WTC11 (cell line): ENCODE data around the gene PYCR2. TPM values are rescaled to one million over a fixed set of nuclear protein-coding genes. Genes with fewer than 3 reads are reported as not detected.

Experiments used
- ATAC-seq: fragments of 200-7000 bp; cut with Tn5 transposase; 2 replicates; pipeline ENCODE4 v1.10.0; 2021; ENCODE audit warnings: mild to moderate bottlenecking, moderate library complexity
- CTCF ChIA-PET: fragments of 300-600 bp; sonication (Branson Sonifier 250); formaldehyde crosslinking; loops from one replicate; lab custom pipeline; 2021; ENCODE audit warnings: antibody characterized with exemption; lab: Charles Lee
- POLR2A ChIA-PET: fragments of 350-600 bp; sonication (Branson Sonifier 250); formaldehyde crosslinking; loops from one replicate; lab custom pipeline; 2021; ENCODE audit warnings: antibody characterized with exemption; lab: Charles Lee
- DNase-seq: peaks from one replicate; pipeline ENCODE4 v3.0.0; 2021; ENCODE audit warnings: low spot score
- H3K27ac Mint-ChIP-seq: 2 replicates; pipeline ENCODE4 v1.8.0; 2021; ENCODE audit warnings: mixed read lengths
- H3K27me3 Mint-ChIP-seq: 2 replicates; pipeline ENCODE4 v1.8.0; 2021; ENCODE audit warnings: low read depth, mild to moderate bottlenecking, moderate library complexity, mixed read lengths
- H3K36me3 Mint-ChIP-seq: 2 replicates; pipeline ENCODE4 v1.8.0; 2021; ENCODE audit warnings: mixed read lengths
- H3K4me1 Mint-ChIP-seq: 2 replicates; pipeline ENCODE4 v1.8.0; 2022; ENCODE audit warnings: mixed read lengths
- H3K4me3 Mint-ChIP-seq: 2 replicates; pipeline ENCODE4 v1.8.0; 2021; ENCODE audit warnings: mild to moderate bottlenecking, moderate library complexity, mixed read lengths
- H3K9me3 Mint-ChIP-seq: 2 replicates; pipeline ENCODE4 v1.8.0; 2021; ENCODE audit warnings: mixed read lengths
- AR ChIP-seq: fragments of 250-450 bp; sonication (Bioruptor Pico); IDR thresholded peaks from 2 replicates; pipeline ENCODE4 v1.9.0; 2021; ENCODE audit warnings: mild to moderate bottlenecking
- ATF6 ChIP-seq: sonication (generic); formaldehyde crosslinking; IDR thresholded peaks from 2 replicates; pipeline ENCODE4 v1.8.1; 2023; ENCODE audit warnings: mild to moderate bottlenecking, missing genetic modification reagents
- ERG ChIP-seq: fragments of 250-450 bp; sonication (Bioruptor Pico); IDR thresholded peaks from 2 replicates; pipeline ENCODE4 v1.8.0; 2021; ENCODE audit warnings: mild to moderate bottlenecking
- IRF1 ChIP-seq: sonication (generic); formaldehyde crosslinking; IDR thresholded peaks from 2 replicates; pipeline ENCODE4 v1.8.0; 2023; ENCODE audit warnings: missing genetic modification reagents
- MXD4 ChIP-seq: fragments of 250-450 bp; sonication (Bioruptor Pico); IDR thresholded peaks from 2 replicates; pipeline ENCODE4 v1.8.0; 2021; ENCODE audit warnings: mild to moderate bottlenecking, moderate library complexity, borderline replicate concordance
- NFATC4 ChIP-seq: fragments of 250-450 bp; sonication (Bioruptor Pico); IDR thresholded peaks from 2 replicates; pipeline ENCODE4 v1.9.0; 2021; ENCODE audit warnings: mild to moderate bottlenecking
- NFE2L1 ChIP-seq: sonication (generic); formaldehyde crosslinking; IDR thresholded peaks from 2 replicates; pipeline ENCODE4 v1.8.1; 2023; ENCODE audit warnings: missing genetic modification reagents
- NR1H2 ChIP-seq: sonication (generic); formaldehyde crosslinking; IDR thresholded peaks from 2 replicates; pipeline ENCODE4 v1.9.0; 2021; ENCODE audit warnings: mild to moderate bottlenecking, moderate library complexity, missing genetic modification reagents
- NR3C1 ChIP-seq: sonication (generic); formaldehyde crosslinking; conservative IDR thresholded peaks from 2 replicates; pipeline ENCODE4 v1.8.1; 2023; ENCODE audit warnings: low read depth, mild to moderate bottlenecking, missing genetic modification reagents
- SMAD3 ChIP-seq: sonication (generic); formaldehyde crosslinking; IDR thresholded peaks from 2 replicates; pipeline ENCODE4 v1.8.0; 2022; ENCODE audit warnings: missing genetic modification reagents, mild to moderate bottlenecking, borderline replicate concordance
- ZBTB21 ChIP-seq: sonication (generic); formaldehyde crosslinking; IDR thresholded peaks from 2 replicates; pipeline ENCODE4 v1.8.1; 2023; ENCODE audit warnings: mild to moderate bottlenecking, missing genetic modification reagents, borderline replicate concordance
- ZNF281 ChIP-seq: sonication (generic); formaldehyde crosslinking; IDR thresholded peaks from 2 replicates; pipeline ENCODE4 v1.8.0; 2023; ENCODE audit warnings: mild to moderate bottlenecking, missing genetic modification reagents
- ZNF416 ChIP-seq: fragments of 250-450 bp; sonication (Bioruptor Pico); IDR thresholded peaks from 2 replicates; pipeline ENCODE4 v1.9.0; 2021; ENCODE audit warnings: mild to moderate bottlenecking, inconsistent platforms
- ZNF425 ChIP-seq: fragments of 250-450 bp; sonication (Bioruptor Pico); conservative IDR thresholded peaks from 2 replicates; pipeline ENCODE4 v1.9.0; 2021; ENCODE audit warnings: mild to moderate bottlenecking
- ZNF671 ChIP-seq: fragments of 250-450 bp; sonication (Bioruptor Pico); IDR thresholded peaks from 2 replicates; pipeline ENCODE4 v1.8.0; 2021; ENCODE audit warnings: mild to moderate bottlenecking
- total RNA-seq: library from RNA; stranded (reverse); gene quantifications from 3 replicates; pipeline ENCODE4 v1.2.3, GENCODE V29; 2021

Gene PYCR2
- total RNA-seq, 1 experiment from 2014 or later: 86.0 TPM

GRCh38 chr1:225933072-225933471, 9.0 kb upstream of the PYCR2 start:
- ATAC-seq (no peak), DNase-seq (no peak)
- POLR2A ChIA-PET: no interaction called here
- no peaks in the 10 kb centered on the region for H3K36me3 Mint-ChIP-seq
- no peaks in the 10 kb centered on the region for H3K27me3 Mint-ChIP-seq
- no peaks in the 10 kb centered on the region for H3K9me3 Mint-ChIP-seq
- CTCF ChIA-PET: no interaction called here
- TF ChIP-seq NFE2L1 (no peak), AR (CRISPR knock-in tag) (no peak), ATF6 (CRISPR knock-in tag) (no peak), NR3C1 (CRISPR knock-in tag) (no peak), NR1H2 (no peak), ZNF416 (CRISPR knock-in tag) (no peak), NFATC4 (CRISPR knock-in tag) (no peak), ERG (CRISPR knock-in tag) (no peak), IRF1 (CRISPR knock-in tag) (no peak)
- TF ChIP-seq, all 79 proteins: peak for 0
- no peak overlapping the region for H3K27ac Mint-ChIP-seq
- H3K4me3 Mint-ChIP-seq: no peak overlapping the region
- peaks cover 4% of the 10 kb centered on the region for H3K4me1 Mint-ChIP-seq

- POLR2A ChIA-PET: interaction anchor here (0.6 kb wide), 1 partner anchor 72 kb away, joined by 5 read pairs; no protein-coding TSS in a partner anchor
- DNase-seq (no peak), ATAC-seq (no peak)
Observed at GRCh38 chr1:225931270-225932136, 7.5 kb upstream of the PYCR2 start.

More at GRCh38 chr1:225931270-225932136, 7.5 kb upstream of the PYCR2 start:
- CTCF ChIA-PET: interaction anchor here (1.0 to 1.4 kb wide), 2 partner anchors 31 to 457 kb away, joined by 3 to 5 read pairs; no protein-coding TSS in a partner anchor
- H3K36me3 Mint-ChIP-seq: no peaks in the 10 kb centered on the region
- H3K4me3 Mint-ChIP-seq: no peak overlapping the region
- TF ChIP-seq MXD4 (CRISPR knock-in tag) (no peak), ZNF425 (CRISPR knock-in tag) (no peak), SMAD3 (CRISPR knock-in tag) (no peak), IRF1 (CRISPR knock-in tag) (no peak), ZNF281 (no peak), ZNF671 (CRISPR knock-in tag) (no peak), ZBTB21 (CRISPR knock-in tag) (no peak)
- no peak overlapping the region for H3K27ac Mint-ChIP-seq
- peaks cover 6% of the 10 kb centered on the region for H3K4me1 Mint-ChIP-seq
- no peaks in the 10 kb centered on the region for H3K27me3 Mint-ChIP-seq
- no peaks in the 10 kb centered on the region for H3K9me3 Mint-ChIP-seq
